ENCODE measurements around the gene CDC42SE2. TPM values are rescaled to one million over a fixed set of nuclear protein-coding genes. Genes with fewer than 3 reads are reported as not detected.

CDC42SE2 gene
- total RNA-seq, 1 experiment from 2014 or later, result 22.5 TPM

GRCh38 chr5:131441184-131441583 is 177.3 kb downstream of the CDC42SE2 start (continued):
- TF ChIP-seq ZNF425 (CRISPR knock-in tag; conservative IDR thresholded peaks at IDR 0.05) (no peak), GABPB1 (CRISPR knock-in tag; IDR thresholded peaks at IDR 0.05) (no peak), ZNF138 (CRISPR knock-in tag; conservative IDR thresholded peaks at IDR 0.05) (no peak), ZNF512 (CRISPR knock-in tag; IDR thresholded peaks at IDR 0.05; ENCODE audit: borderline replicate concordance) (no peak), ZBTB43 (CRISPR knock-in tag; IDR thresholded peaks at IDR 0.05) (no peak), USF2 (CRISPR knock-in tag; IDR thresholded peaks at IDR 0.05) (no peak), ZMAT4 (CRISPR knock-in tag; IDR thresholded peaks at IDR 0.05) (no peak), CBFB (CRISPR knock-in tag; IDR thresholded peaks at IDR 0.05; ENCODE audit: low read depth) (no peak), IRF1 (CRISPR knock-in tag; IDR thresholded peaks at IDR 0.05) (no peak), NFATC4 (CRISPR knock-in tag; IDR thresholded peaks at IDR 0.05) (no peak), MAX (CRISPR knock-in tag; IDR thresholded peaks at IDR 0.05) (no peak), IRF2 (CRISPR knock-in tag; IDR thresholded peaks at IDR 0.05; ENCODE audit: borderline replicate concordance, low read depth) (no peak), ZNF532 (CRISPR knock-in tag; IDR thresholded peaks at IDR 0.05; ENCODE audit: borderline replicate concordance) (no peak), MXD4 (CRISPR knock-in tag; IDR thresholded peaks at IDR 0.05; ENCODE audit: borderline replicate concordance) (no peak)

Other genes starting within 250 kb of the CDC42SE2 start
- 197 to 200 TPM (median 198 TPM) in 3 replicates for gene HINT1, start 98.8 kb upstream of the CDC42SE2 start, total RNA-seq (2021)
- 11.1 to 13.0 TPM (median 11.2 TPM) in 3 replicates for gene LYRM7, start 93.1 kb upstream of the CDC42SE2 start, total RNA-seq (2021)